HG03521 (cell line): ENCODE results near the gene PIK3AP1.

ENCODE experiments used
- ATAC-seq: cut with Tn5 transposase; IDR thresholded peaks from one replicate; pipeline ENCODE4 v1.9.1; 2021; ENCODE audit warnings: mild to moderate bottlenecking, moderate library complexity; ENCODE audit not compliant: unreplicated experiment

Gene PIK3AP1

GRCh38 chr10:96614515-96614914, 105.8 kb downstream of the PIK3AP1 start:
- ATAC-seq, result no peak

- no peak for ATAC-seq
Measured at GRCh38 chr10:96613576-96613975, 106.7 kb downstream of the PIK3AP1 start.

DNA sequence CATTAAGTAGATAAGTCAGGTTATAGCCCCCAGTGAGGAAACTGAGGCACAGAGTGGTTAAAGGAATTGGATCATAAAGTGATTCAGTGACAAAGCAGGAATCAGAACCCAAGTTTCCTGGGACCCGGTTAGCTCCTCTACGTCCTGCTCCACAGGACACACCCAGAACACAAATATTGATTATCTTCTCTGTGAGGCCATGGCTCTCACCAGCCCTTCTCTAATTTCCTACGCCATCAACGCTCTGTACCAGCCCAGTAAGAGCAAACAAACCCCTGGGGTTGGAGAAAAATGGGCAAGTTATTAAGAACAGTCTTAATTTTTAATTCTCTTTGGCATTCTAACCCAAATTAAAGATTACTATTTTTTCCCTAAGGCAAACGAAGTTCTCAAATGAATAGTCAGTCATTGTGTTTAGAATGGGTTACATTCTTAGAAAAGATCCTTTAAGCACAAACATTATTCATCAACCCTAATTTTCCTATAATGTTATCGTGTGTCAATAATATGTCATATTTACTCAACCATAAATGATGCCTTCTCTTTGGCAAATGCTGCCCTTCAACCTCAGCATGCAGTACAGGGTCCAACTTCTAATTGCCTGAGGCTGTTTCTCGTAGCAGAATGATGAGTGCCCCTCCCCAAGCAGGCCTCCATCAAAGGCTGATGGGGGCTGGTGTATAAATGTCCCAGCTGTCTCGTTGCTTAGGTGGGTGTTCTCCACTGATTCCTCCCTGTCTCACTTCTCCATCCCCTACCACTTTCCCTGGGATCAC, 108.1 kb downstream of the PIK3AP1 start:
- no peak for ATAC-seq

DNA sequence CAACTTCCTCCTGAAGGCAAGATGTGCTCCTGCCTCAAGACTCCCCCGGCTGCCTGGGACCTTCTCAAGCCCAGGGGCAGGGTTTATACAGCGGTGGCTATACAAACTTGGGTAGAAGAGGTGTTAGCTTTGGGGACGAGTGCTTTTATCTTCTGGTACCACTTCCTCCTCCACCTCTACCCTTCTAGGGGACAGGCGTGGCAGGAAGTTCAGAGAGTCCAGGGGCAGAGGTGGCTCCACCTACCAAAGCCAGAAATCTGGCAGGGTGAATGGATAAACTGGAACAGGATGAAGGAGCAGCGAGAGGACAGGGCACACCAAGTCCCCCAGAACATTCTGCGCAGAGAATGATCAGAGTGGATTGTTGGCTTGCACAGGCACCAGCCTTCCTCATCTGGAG, 109.5 kb downstream of the PIK3AP1 start:
- no peak for ATAC-seq

GRCh38 chr10:96609510-96609909, 110.8 kb downstream of the PIK3AP1 start:
- ATAC-seq, result no peak

GRCh38 chr10:96608805-96609204, 111.5 kb downstream of the PIK3AP1 start:
- no peak for ATAC-seq

DNA sequence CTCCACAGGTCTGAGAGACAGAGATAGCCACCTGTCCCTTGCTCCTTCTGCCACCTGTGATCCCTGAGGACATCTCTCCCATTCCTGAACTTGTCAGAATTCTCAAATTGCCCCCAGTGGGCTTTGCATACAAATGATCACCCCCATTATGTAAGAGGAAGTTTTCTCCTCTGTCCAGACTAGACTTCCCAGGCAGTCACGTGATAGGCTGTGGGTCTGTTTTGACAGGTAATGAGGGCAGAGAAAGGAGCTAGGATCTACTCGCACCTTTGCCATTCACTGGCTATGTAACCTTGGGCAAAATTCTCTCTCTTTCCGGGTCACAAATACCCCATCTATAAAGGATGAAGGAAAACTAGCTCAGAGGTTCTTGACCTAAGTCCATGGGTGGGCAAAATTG, 112.1 kb downstream of the PIK3AP1 start:
- no peak for ATAC-seq

DNA sequence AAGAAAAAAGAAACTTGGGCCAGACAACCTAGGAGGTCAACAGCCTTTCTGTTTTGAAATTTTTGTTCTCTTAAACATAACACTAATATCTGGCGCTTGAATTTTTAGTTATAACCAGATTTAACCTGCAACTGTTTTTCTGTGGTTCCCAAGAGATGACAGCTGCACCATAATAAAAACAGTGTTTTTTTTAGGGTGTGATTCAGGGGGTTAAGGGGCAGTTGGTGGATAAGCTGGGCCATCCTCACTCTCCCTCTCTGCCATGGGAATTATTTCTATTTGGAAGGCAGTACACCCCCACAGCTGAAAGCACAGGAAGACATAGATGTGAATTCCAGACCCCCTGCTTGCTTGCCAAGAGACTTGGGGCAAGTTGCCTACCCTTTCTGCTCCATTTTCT, 113.4 kb downstream of the PIK3AP1 start:
- no peak for ATAC-seq

DNA sequence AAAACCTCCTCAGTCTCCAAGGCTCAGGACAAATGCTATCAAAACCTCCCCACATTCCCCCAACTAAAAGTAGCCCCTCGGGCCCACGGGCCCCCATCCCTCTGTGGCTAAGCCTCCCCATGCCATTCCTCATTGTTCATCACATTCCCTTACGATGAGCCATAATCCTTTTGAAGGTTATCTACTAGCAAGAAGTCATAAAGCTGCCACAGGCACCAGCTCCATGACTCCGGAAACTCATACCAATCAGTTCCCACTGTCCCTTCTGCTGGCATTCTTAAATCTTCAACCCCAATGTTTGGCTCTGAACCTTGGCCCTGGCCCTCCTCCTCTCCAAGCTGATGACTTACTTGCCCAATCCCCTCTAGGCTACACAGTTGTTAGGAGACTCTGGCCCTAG, 114.1 kb downstream of the PIK3AP1 start:
- no peak for ATAC-seq

DNA sequence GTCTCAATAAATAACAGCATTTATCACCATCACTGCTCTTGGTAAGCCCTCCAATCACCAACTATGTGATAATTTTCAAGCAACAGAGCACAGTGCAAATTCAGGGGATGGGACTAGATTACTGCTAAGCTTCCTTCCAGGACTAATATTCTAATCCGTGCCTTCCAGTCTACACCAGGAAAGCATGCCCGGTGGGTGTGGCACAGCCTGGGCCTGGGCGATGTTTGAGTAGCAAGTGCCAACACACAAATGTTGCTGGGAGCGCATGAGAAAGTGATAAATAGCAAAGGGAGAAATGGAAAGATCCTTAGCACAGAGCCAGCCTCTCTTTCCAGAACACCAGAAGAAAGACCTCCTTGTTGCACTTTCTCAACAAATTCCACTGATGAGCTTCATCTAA, 120.0 kb downstream of the PIK3AP1 start:
- no peak for ATAC-seq

DNA sequence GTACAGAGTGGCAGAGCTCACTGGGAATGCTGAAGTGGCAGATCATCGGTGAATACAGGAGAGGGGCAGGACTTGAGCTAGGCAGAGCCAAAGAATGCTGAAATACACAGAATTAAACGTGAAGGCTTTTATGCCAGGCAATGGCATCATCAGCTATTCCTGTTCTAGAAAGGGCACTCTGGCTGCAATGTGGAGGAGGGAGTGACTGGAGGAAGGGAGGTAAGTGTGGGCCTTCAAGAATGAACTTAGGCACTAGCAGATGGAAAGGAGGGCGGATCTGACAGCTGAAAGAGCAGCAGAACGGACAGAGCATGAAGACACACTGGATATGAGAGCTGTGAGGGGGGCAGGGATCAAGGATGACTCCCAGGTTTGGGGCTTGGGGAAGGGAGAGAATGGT, 121.5 kb downstream of the PIK3AP1 start:
- no peak for ATAC-seq

DNA sequence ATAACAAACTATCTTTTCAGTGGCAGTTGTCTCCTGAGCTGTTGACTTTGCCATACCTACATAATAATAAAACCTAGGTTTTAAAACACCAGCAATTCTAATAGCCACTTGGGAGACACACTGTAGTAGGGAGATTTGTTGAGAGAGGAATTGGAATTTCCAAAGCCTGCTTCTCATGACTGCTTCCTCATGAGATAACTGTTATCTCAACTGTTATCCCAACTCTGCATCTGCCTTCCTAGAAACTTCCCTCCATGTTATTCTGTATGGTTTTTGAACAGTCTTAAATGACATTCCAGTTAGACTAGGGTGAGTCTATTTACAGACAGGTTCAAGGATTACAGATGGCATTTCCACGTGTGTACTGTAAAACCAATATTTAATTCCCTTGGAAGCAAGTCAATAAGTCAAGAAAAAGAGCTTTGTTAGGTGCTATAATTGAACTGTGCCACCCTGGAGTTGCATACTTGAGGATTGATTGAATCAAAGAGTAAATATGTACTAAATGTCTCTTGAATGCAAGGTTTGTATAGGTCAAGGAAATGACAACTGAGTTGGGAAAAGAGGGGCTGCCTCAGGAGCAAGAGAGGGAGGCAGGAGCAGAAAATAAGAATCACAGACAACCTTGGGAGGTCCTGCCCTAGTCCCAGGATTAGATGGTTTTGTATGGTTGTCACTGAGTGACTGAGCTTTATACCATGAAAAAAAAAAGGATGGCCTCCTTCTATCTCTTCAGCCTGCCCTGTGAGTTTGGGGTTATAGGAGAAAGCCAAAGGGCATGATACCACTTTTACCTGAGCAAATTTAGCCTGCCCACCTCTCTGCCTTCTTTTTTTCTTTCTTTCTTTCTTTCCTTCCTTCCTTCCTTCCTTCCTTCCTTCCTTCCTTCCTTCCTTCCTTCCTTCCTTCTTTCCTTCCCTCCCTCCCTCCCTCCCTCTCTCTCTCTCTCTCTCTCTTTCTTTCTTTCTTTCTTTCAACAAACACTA, 123.6 kb downstream of the PIK3AP1 start:
- no peak for ATAC-seq

DNA sequence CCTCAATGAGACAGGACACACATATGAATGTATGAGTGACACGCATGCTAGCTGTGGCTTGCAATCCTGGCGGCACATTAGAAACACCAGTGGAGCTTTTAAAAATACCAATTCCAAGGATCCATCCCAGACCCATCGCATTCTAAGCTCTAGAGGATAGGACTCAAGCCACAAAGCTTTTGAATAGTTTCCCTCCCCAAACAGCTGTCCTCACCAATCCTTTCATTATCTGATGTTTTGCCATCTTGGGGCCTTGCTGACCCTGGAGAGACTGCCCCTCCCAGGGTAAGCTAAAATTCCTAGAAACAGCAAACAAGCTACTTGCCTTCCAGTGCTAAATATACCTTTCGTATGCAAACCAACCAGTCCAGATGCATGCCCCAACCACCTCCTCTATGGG, 124.6 kb downstream of the PIK3AP1 start:
- no peak for ATAC-seq

DNA sequence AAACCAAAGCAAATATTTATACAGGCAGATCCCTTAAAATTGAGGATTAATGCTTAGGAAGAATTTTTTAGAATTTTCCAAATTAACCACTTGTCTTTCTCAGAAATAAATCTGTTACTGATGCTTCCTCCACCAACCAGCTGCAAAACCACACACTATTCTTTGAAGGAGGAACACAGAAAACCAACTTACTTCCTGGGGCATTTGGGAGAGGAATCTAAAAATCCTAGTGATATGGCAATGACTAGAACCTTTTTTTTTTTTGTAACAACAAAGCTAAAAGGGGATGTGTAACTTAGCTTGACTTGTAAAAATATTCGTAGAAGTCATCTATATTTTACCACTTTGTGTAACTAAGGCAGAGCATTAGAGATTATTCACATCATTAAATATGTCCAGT, 128.4 kb downstream of the PIK3AP1 start:
- no peak for ATAC-seq

- ATAC-seq, result no peak
Measured at GRCh38 chr10:96588616-96589419, 131.5 kb downstream of the PIK3AP1 start.

- no peak for ATAC-seq
Measured at GRCh38 chr10:96588060-96588554, 132.2 kb downstream of the PIK3AP1 start.

GRCh38 chr10:96587264-96588059, 132.9 kb downstream of the PIK3AP1 start:
- peak; percentile 6 for ATAC-seq

DNA sequence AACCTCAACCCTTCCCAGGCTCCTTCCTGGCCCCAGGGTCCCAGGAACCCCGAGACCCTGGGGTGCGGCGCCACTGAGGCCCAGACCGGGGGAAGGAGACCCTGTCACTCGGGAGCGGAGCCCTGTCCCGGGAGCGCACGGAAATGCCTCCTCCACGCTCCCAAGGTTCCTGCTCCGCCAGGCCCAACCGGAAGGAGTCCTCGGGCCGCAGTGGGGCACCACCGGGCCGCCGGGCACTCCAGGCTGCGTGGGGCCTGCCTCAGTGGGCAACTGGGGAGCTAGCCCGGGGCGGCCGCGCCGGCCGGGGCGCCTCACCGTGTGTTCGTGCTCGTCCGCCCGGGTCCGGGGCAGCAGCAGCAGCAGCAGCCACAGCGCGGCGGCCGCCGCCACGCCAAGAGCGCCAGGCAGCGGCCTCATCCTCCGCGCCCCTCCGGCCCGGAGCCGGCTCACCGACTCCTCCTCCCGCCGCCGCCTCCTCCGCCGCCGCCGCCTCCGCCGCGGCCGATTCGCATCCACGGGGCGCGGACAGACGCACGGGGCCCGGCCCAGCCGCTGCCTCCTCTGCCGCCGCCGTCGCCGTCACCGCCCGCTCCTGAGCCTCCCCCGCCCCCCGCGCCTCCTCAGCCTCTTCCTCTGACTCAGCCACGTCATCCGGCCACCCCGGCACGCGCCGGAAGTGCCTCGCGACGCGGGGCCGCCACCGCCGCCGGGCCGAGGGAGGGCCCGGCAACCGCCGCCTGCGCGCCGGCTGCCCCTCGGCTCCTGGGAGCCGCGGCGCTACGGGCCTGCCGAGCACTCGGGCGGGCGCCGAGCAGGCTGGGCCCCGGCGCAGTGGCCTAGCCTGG, 133.7 kb downstream of the PIK3AP1 start, which contains the start of gene TM9SF3:
TM9SF3 (minus strand) TSS at position 594 of the 845 bp plus-strand sequence; CDS start at position 417, 177 bp downstream.
- ATAC-seq, result peak; percentile 74
